Activated CD8-positive, alpha-beta memory T cell treated with anti-CD3 and anti-CD28 coated beads, Interleukin-2, amount 50 U/mL, for 24 hours (primary cell): ENCODE data around the gene SLC7A4.

Experiments used
- DNase-seq: peaks from one replicate; pipeline ENCODE4 v3.0.0-alpha.2; 2020; ENCODE audit errors: extremely low read depth

SLC7A4 gene

GRCh38 chr22:20983081-20983771 lies 49.1 kb downstream of the SLC7A4 start:
- DNase-seq = no peak

- DNase-seq = no peak
Observed at GRCh38 chr22:20982563-20982882, 49.8 kb downstream of the SLC7A4 start.

GRCh38 chr22:20981787-20982562 lies 50.4 kb downstream of the SLC7A4 start, which contains the start of gene LZTR1:
Gene LZTR1 (plus strand): TSS chr22:20982297. CDS start chr22:20982372, 75 bp downstream.
- peak; percentile 26 for DNase-seq

- DNase-seq = no peak
Observed at GRCh38 chr22:20980938-20981722, 51.2 kb downstream of the SLC7A4 start.

- DNase-seq = no peak
Observed at GRCh38 chr22:20980523-20980922, 51.8 kb downstream of the SLC7A4 start.

GRCh38 chr22:20979940-20980453 lies 52.4 kb downstream of the SLC7A4 start:
- no peak for DNase-seq

GRCh38 chr22:20979243-20979809 lies 53.0 kb downstream of the SLC7A4 start:
- DNase-seq = peak; percentile 39
